Esophagus (tissue), 2 donors: Measurements from ENCODE around the gene USP3. TPM values are rescaled to one million over a fixed set of nuclear protein-coding genes. Genes with fewer than 3 reads are reported as not detected.

Experiments used
- H3K27ac ChIP-seq, 2 donors: one replicate each; pipeline ENCODE4 v1.5.1; 2013; ENCODE audit warnings: low read depth in 2 of 2, mild to moderate bottlenecking in 2 of 2, inconsistent platforms in 1 of 2, low read length in 1 of 2, moderate library complexity in 1 of 2
- H3K27me3 ChIP-seq, 2 donors: one replicate each; pipeline ENCODE4 v1.6.1; 2013; ENCODE audit warnings: low read length in 2 of 2, control low read depth in 1 of 2, mild to moderate bottlenecking in 1 of 2; ENCODE audit not compliant: insufficient read depth in 2 of 2, control insufficient read depth in 1 of 2
- H3K36me3 ChIP-seq, 2 donors: one replicate each; pipeline ENCODE4 v1.6.1; 2013; ENCODE audit warnings: low read length in 1 of 2; ENCODE audit not compliant: control insufficient read depth in 2 of 2, insufficient read depth in 2 of 2
- H3K4me1 ChIP-seq, 2 donors: one replicate each; pipeline ENCODE4 v1.6.1; 2013; ENCODE audit warnings: low read length in 1 of 2; ENCODE audit not compliant: control insufficient read depth in 2 of 2, insufficient read depth in 2 of 2
- H3K4me3 ChIP-seq, 2 donors: one replicate each; pipeline ENCODE4 v1.5.1; 2013; ENCODE audit warnings: low read length in 2 of 2, mild to moderate bottlenecking in 2 of 2, low read depth in 1 of 2, moderate library complexity in 1 of 2
- H3K9me3 ChIP-seq, 2 donors: one replicate each; pipeline ENCODE4 v1.6.1; 2013; ENCODE audit warnings: mild to moderate bottlenecking in 2 of 2, low read depth in 1 of 2, low read length in 1 of 2, moderate library complexity in 1 of 2; ENCODE audit not compliant: control insufficient read depth in 2 of 2, insufficient read depth in 1 of 2
- WGBS, 2 donors: extraction: QIAGEN DNeasy Blood & Tissue Kit; methylation state at CpG; one replicate each; pipeline ENCODE4 v1.1.7; 2013; 5-methylcytosine and 5-hydroxymethylcytosine counted together
- polyA plus RNA-seq, 2 donors: library from polyadenylated mRNA; stranded (reverse); fragments of 200-250 nt; gene quantifications; one replicate each; pipeline ENCODE4 v1.2.3, GENCODE V29; 2013
- donor health status: healthy with polysubstance abuse.
- donor health status: Bipolar disorder and iron deficiency.

The USP3 gene
- polyA plus RNA-seq, 2 donors: 14.0 to 15.0 TPM

DNA sequence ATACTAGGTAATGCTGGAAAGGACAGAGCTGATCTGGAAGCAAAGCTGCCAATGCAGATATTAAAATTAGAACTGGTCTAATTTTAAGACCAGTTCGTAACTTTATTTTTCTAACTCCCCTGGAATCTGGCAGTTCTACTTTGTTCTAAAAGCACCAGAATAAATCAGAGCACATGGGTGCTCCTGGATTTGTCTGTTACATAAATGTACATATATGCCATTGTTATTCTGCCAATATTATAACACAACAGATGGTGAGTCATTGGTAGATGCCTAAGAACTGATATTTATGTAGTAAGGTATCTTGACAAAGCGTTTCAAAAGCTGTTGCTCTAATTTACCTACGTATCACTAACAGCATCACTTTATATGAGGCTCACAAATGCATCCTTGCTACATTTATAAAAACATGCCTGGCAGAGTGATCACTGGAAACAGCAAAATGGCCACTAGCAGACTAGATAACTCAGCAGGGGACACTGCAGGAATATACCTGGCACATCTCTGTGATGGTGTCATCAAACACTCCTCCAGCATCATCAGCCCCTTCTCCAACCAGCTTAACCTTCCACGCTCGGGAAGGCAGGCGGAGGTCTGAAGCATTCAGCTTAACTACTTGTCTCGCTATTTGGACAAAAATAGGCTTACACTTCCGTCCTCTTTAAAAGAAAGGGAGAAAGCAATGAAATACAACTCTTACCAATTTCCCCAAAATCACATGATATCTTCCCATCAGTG lies 119.0 kb downstream of the USP3 start:
- Histone ChIP-seq H3K4me3 (no peak overlapping the region), H3K9me3 (no peaks in the 10 kb centered on the region), H3K27ac (no peak overlapping the region), H3K36me3 (peaks cover 15 to 17% of the 10 kb centered on the region in 2 donors), H3K27me3 (no peaks in the 10 kb centered on the region), H3K4me1 (no peaks in the 10 kb centered on the region)
- WGBS, 2 donors: 95 to 97% methylated on average over 8 of the region's 8 CpGs

GRCh38 chr15:63626955-63627354 lies 122.6 kb downstream of the USP3 start:
- peaks cover 19 to 23% of the 10 kb centered on the region in 2 donors for H3K36me3 ChIP-seq
- no peaks in the 10 kb centered on the region for H3K4me1 ChIP-seq
- WGBS, 2 donors: 95 to 98% methylated on average over 1 of the region's 1 CpG

DNA sequence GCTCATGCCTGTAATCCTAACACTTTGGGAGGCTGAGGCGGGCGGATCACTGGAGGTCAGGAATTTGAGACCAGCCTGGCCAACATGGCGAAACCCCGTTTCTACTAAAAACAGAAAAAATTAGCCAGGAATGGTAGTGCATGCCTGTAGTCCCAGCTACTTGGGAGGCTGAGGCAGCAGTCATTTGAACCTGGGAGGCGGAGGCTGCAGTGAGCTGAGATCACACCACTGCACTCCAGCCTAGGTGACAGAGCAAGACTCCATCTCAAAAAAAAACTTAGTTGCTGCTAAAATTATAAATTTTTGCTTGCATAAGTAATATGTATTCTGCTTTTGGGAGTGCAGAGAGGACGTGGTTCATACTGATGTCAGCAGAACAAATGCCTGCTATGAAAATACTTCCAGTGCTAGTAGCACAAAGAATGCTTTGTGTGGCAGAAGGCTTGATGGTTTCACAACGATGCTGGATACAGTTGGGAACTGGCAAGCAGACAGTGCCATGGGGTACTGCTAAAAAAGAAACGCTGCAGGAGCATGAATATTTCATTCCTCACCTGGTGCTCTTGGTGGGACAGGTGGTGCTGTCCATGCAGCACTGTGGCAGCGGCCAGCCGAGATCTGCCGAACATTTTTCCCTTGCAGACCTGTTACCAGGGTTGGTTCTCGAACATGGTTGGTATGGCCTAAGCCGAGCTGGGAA lies 123.9 kb downstream of the USP3 start:
- H3K9me3 ChIP-seq: no peaks in the 10 kb centered on the region
- WGBS, 2 donors: 91 to 93% methylated on average over 13 of the region's 13 CpGs
- H3K4me3 ChIP-seq: no peak overlapping the region
- no peaks in the 10 kb centered on the region for H3K4me1 ChIP-seq
- H3K27me3 ChIP-seq: no peaks in the 10 kb centered on the region
- H3K36me3 ChIP-seq: peaks cover 23% of the 10 kb centered on the region in 2 donors
- H3K27ac ChIP-seq: no peak overlapping the region

More at GRCh38 chr15:63626955-63627354, 122.6 kb downstream of the USP3 start:
- Histone ChIP-seq H3K27ac (no peak overlapping the region), H3K9me3 (no peaks in the 10 kb centered on the region), H3K4me3 (no peak overlapping the region), H3K27me3 (no peaks in the 10 kb centered on the region)

DNA sequence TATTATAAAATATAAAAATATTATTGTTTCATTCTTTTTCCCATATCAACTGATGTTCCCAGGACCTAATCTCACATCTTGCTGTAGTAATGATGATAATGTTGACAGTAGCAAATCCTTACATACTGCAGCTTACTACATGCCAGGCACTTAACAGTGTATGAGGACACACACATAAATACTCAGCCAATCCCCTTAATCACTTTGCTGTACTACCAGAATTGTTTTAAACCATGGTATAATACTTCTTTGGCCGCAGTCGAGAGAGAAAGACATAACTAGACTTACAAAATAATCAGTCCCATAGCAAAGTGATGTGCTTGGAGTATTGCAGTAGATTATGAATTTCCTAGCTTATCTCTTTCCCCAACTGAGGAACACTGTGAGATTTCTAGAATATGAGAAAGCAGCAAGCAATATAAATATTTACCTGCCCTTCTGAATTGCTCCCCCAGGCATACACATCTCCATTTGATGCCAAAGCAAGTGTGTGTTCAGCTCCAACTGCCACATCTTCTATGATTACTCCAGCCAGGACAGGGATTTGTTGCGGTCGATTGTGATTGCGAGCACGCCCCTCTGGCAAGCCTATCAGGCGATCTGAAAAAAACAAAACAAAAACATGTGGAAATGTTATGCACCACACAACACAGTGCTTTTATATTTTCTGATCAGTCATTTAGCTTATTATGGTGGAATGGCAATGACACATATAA lies 125.8 kb downstream of the USP3 start:
- Histone ChIP-seq H3K27ac (no peak overlapping the region), H3K4me3 (no peak overlapping the region), H3K27me3 (no peaks in the 10 kb centered on the region), H3K36me3 (peaks cover 14% of the 10 kb centered on the region in 2 donors), H3K9me3 (no peaks in the 10 kb centered on the region), H3K4me1 (no peaks in the 10 kb centered on the region)
- 84 to 87% methylated on average over 7 of the region's 7 CpGs for WGBS, 2 donors

- WGBS, 2 donors: 84 to 89% methylated on average over 2 of the region's 2 CpGs
Observed at GRCh38 chr15:63633312-63633711, 128.9 kb downstream of the USP3 start.

GRCh38 chr15:63634154-63634553 lies 129.8 kb downstream of the USP3 start:
- Histone ChIP-seq H3K27ac (no peak overlapping the region), H3K9me3 (no peaks in the 10 kb centered on the region), H3K27me3 (no peaks in the 10 kb centered on the region), H3K36me3 (peaks cover 10 to 16% of the 10 kb centered on the region in 2 donors), H3K4me3 (no peak overlapping the region), H3K4me1 (no peaks in the 10 kb centered on the region)
- WGBS, 2 donors: 86 to 89% methylated on average over 1 of the region's 1 CpG

More at GRCh38 chr15:63633312-63633711, 128.9 kb downstream of the USP3 start:
- Histone ChIP-seq H3K4me1 (no peaks in the 10 kb centered on the region), H3K4me3 (no peak overlapping the region), H3K27ac (no peak overlapping the region), H3K9me3 (no peaks in the 10 kb centered on the region), H3K36me3 (peaks cover 13 to 16% of the 10 kb centered on the region in 2 donors), H3K27me3 (no peaks in the 10 kb centered on the region)

DNA sequence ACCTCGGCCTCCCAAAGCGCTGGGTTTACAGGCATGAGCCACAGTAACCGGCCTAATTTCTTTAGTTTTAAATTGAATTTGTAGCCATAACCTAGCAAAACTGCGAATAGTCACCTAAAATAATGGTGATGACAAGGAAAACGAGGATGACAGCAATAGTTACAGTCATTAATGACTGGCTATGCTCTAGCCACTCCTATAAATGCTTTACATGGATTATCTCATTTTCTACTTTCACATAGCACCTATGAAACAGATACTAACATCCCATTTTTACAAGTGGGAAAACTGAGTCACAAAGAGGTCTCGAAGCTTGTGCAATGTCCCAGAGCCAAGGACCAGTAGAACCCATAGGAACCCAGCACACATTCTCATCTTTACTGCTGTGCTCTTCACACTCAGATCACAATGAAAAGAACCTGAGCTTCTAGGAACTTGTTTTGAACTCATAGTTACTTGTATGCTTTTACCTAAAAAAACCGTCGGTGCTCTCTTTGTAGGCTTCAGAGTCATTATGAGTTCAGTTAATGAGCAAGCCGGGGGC lies 132.2 kb downstream of the USP3 start:
- H3K36me3 ChIP-seq: peaks cover 12 to 15% of the 10 kb centered on the region in 2 donors
- whole genome bisulfite sequencing, 2 donors: 97 to 98% methylated on average over 9 of the region's 9 CpGs
- H3K27me3 ChIP-seq: no peaks in the 10 kb centered on the region

DNA sequence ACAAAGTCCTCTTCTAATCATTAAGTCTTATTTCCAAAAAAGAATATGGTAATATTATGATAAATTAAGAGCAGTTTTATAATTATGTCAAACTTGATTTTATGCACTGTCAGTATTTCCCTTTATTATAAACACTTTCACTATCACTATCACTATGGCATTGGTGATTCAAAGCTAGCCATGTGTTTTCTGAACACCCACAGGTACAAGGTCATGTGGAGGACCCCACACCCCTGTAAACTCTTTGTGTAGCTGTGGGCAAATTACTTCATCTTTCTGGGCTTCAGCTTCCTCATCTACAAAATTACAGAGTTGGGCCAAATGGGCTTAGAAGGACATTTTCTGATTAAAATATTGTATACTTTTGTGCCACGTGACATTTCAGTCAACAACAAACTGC lies 134.4 kb downstream of the USP3 start:
- peaks cover 8 to 15% of the 10 kb centered on the region in 2 donors for H3K36me3 ChIP-seq
- no peaks in the 10 kb centered on the region for H3K9me3 ChIP-seq
- no peaks in the 10 kb centered on the region for H3K27me3 ChIP-seq
- WGBS, 2 donors: 88 to 93% methylated on average over 1 of the region's 1 CpG
- no peak overlapping the region for H3K27ac ChIP-seq
- no peak overlapping the region for H3K4me3 ChIP-seq
- no peaks in the 10 kb centered on the region for H3K4me1 ChIP-seq

More for the DNA sequence above, 132.2 kb downstream of the USP3 start:
- H3K4me1 ChIP-seq: no peaks in the 10 kb centered on the region
- no peak overlapping the region for H3K4me3 ChIP-seq
- no peak overlapping the region for H3K27ac ChIP-seq
- no peaks in the 10 kb centered on the region for H3K9me3 ChIP-seq

DNA sequence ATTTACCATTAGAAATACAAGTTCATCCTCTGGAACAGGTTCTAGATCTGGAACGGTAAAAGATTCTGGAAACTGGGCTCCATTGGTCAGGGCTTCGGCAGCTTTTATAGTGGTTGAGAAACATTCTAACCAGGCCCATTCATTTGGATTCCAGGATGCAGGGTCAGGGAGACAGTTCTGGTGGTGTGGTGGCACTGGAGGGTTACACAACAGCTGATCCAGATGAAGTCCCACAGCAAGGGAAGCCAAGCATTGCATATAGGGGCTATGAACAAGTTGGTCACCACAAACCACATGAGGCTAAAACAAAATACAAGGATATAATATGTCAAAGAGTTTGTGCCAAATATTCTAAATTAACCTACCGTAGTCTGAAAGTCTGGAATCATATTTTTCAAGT lies 135.8 kb downstream of the USP3 start:
- Histone ChIP-seq H3K4me3 (no peak overlapping the region), H3K36me3 (peaks cover 8 to 14% of the 10 kb centered on the region in 2 donors), H3K27ac (no peak overlapping the region), H3K4me1 (no peaks in the 10 kb centered on the region), H3K9me3 (no peaks in the 10 kb centered on the region), H3K27me3 (no peaks in the 10 kb centered on the region)
- 95% methylated on average over 3 of the region's 3 CpGs for WGBS, 2 donors
